Measurements from ENCODE around the gene KCNB1. TPM values are rescaled to one million over a fixed set of nuclear protein-coding genes. Genes with fewer than 3 reads are reported as not detected.

Gene KCNB1
- total RNA-seq, 1 experiment from 2014 or later, result not detected

DNA sequence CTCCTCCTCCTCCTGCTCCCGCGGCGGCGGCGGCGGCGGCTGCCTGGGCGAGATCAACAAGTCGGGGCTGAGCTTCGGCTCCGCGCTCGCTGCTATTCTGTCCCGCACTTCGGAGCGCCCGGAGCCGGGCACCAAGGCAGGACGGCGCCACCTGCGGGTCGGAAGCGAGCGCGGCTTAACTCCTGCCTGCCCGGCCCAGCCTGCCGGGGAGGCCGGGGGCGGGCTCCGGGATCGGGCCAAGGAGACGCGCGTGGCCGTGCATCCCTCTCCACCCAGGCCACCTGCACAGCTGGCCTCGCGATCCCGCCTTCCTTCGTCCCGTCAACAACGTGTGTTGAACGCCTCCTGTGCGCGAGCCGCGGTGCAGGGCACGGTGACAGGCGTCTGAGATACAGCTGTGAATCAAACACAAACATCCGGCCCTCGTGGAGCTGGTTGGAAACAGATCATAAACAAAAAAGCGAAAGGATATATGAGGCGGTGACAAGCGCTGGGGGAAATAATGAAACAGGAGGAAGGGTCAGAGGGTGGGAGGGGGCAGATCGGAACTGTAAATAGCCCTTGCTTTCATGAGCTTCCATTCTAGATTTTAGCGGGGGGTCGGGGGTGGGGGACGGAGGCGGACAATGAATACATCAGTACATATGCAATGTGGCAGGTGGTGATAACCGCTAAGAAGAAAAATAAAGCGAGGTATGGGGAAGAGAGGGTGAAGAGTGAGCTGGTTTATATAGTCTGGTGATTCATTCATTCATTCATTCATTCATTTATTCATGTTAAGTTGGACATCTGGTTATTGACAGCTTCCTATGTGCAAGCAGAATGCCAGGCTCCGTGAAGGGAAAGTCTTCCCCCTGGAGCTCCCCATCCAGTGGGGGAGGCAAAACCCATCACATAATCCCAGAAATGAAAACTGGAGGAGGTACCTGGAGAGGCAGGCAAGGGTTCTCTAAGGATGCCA, 2.0 kb upstream of the KCNB1 start:
- H3K27me3 Mint-ChIP-seq (ENCODE audit: unreplicated experiment), result peaks cover 100% of the 10 kb centered on the region
- intact Hi-C loops (cut with micrococcal nuclease; ENCODE audit: unreplicated experiment), result loop anchor here (1.0 to 2.0 kb wide), 2 partner anchors 24 to 150 kb away; no protein-coding TSS in a partner anchor
- no peak overlapping the region for H3K27ac Mint-ChIP-seq (ENCODE audit: unreplicated experiment)
- H3K9me3 Mint-ChIP-seq (ENCODE audit: low read depth, unreplicated experiment), result no peaks in the 10 kb centered on the region
- TF ChIP-seq, protein P1, sequence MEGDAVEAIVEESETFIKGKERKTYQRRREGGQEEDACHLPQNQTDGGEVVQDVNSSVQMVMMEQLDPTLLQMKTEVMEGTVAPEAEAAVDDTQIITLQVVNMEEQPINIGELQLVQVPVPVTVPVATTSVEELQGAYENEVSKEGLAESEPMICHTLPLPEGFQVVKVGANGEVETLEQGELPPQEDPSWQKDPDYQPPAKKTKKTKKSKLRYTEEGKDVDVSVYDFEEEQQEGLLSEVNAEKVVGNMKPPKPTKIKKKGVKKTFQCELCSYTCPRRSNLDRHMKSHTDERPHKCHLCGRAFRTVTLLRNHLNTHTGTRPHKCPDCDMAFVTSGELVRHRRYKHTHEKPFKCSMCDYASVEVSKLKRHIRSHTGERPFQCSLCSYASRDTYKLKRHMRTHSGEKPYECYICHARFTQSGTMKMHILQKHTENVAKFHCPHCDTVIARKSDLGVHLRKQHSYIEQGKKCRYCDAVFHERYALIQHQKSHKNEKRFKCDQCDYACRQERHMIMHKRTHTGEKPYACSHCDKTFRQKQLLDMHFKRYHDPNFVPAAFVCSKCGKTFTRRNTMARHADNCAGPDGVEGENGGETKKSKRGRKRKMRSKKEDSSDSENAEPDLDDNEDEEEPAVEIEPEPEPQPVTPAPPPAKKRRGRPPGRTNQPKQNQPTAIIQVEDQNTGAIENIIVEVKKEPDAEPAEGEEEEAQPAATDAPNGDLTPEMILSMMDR (IDR thresholded peaks at IDR 0.05; ENCODE audit: unreplicated experiment), result peak; percentile 86
- peak; percentile 94 for DNase-seq
- peak overlapping the region; percentile 70 for H3K4me3 Mint-ChIP-seq (ENCODE audit: low read depth, unreplicated experiment)
- no peaks in the 10 kb centered on the region for H3K4me1 Mint-ChIP-seq (ENCODE audit: low read depth, unreplicated experiment)
- H3K36me3 Mint-ChIP-seq (ENCODE audit: insufficient read depth, unreplicated experiment), result peaks cover 5% of the 10 kb centered on the region
- no TSS peak for BruUV-seq (replicated peaks)
- CTCF ChIA-PET, result interaction anchor here (0.6 to 2.0 kb wide), 21 partner anchors 9 to 382 kb away, joined by 3 to 22 read pairs (median 4); no protein-coding TSS in a partner anchor

DNA sequence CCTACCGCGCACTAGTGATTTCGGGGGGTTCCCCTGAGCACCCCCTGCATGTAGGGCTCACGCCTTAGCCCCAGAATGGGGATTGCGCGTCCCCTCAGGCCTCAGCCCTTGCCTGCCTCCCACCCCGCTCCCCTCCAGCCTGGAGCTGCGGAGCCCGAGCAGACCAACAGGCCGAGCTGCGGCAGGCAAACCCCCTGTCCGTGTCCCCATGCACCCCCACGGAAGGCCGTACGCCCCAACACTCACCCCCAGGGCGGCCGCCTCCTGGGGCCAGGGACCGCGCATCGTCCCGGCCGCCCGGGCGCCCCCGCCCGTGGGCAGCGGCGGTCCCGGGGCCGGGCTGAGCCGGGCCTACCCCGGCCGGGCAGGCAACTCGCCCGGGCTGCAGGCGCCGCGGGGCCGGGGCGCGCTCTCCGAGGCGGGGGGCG, 1.2 kb upstream of the KCNB1 start:
- Mint-ChIP-seq H3K36me3 (ENCODE audit: insufficient read depth, unreplicated experiment) (peaks cover 5% of the 10 kb centered on the region), H3K9me3 (ENCODE audit: low read depth, unreplicated experiment) (no peaks in the 10 kb centered on the region), H3K4me3 (ENCODE audit: low read depth, unreplicated experiment) (peak overlapping the region; percentile 70), H3K27ac (ENCODE audit: unreplicated experiment) (no peak overlapping the region), H3K4me1 (ENCODE audit: low read depth, unreplicated experiment) (no peaks in the 10 kb centered on the region), H3K27me3 (ENCODE audit: unreplicated experiment) (peaks cover 100% of the 10 kb centered on the region)
- TF ChIP-seq, protein P1 (IDR thresholded peaks at IDR 0.05; ENCODE audit: unreplicated experiment), result no peak
- CTCF ChIA-PET, result interaction anchor here (0.6 to 2.0 kb wide), 19 partner anchors 9 to 196 kb away, joined by 3 to 22 read pairs (median 4); no protein-coding TSS in a partner anchor
- DNase-seq, result no peak
- BruUV-seq (replicated peaks), result no TSS peak
- intact Hi-C loops (cut with micrococcal nuclease; ENCODE audit: unreplicated experiment), result loop anchor here (1.0 to 2.0 kb wide), 2 partner anchors 25 to 149 kb away; no protein-coding TSS in a partner anchor

DNA sequence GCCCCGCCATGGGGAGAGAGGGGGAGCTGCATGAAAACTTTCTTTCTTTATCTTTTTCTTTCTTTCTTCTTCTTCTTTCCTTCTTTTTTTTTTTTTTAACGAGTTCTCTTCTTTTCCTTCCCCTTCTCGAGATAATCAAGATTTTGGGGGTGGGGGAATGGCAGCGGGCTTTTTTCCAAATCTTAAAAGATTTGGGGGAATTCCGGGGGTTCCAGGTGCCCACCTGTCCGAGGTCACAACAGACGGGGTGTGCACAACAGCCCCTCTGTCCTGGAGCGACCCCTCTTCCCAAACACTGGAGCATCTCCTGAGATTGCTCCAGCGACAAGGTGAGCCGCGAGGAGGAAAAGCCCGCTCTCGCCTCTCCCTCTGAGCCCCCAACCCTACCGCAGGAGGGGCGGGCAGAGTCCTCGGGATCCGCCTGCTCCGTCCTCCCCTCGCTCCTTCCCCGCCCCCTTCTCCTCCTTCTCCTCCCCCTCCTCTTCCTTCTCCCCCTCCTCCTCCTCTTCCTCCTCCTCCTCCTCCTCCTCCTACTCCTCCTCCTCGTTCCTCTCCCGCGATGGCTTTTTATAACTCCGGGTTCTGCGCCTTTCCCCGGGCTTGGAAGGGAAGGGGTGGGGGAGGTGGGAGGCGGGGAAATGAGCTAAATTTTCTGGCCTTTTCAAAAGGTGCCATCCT, 689 bp upstream of the KCNB1 start:
- CTCF ChIA-PET, result interaction anchor here (0.7 to 1.8 kb wide), 5 partner anchors 8 to 149 kb away, joined by 3 to 18 read pairs (median 5); no protein-coding TSS in a partner anchor
- no peak overlapping the region for H3K27ac Mint-ChIP-seq (ENCODE audit: unreplicated experiment)
- TF ChIP-seq, protein P1 (IDR thresholded peaks at IDR 0.05; ENCODE audit: unreplicated experiment), result no peak
- H3K4me1 Mint-ChIP-seq (ENCODE audit: low read depth, unreplicated experiment), result no peaks in the 10 kb centered on the region
- H3K36me3 Mint-ChIP-seq (ENCODE audit: insufficient read depth, unreplicated experiment), result peaks cover 5% of the 10 kb centered on the region
- intact Hi-C loops (cut with micrococcal nuclease; ENCODE audit: unreplicated experiment), result no loop called here
- BruUV-seq (replicated peaks), result no TSS peak
- H3K27me3 Mint-ChIP-seq (ENCODE audit: unreplicated experiment), result peaks cover 100% of the 10 kb centered on the region
- DNase-seq, result no peak
- H3K9me3 Mint-ChIP-seq (ENCODE audit: low read depth, unreplicated experiment), result no peaks in the 10 kb centered on the region
- no peak overlapping the region for H3K4me3 Mint-ChIP-seq (ENCODE audit: low read depth, unreplicated experiment)

DNA sequence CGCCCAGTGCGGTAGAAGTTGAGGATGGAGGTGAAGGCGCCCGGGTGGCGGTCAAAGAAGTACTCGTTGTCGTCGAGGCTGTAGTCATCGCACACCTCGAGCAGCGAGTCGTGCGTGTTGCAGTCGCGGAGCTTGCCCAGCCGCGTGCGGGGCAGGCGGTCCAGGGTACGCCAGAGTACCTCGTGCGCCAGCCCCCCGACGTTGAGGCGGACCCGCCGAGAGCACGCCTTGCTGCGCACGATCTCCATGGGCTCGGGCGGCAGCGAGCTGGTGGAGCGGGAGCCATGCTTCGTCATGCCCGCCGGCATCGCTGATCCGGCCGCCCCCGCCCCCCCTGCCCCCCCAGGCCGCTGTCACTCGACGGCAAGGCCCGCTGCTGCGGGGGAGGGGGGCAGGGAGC, 295 bp downstream of the KCNB1 start:
- Mint-ChIP-seq H3K9me3 (ENCODE audit: low read depth, unreplicated experiment) (no peaks in the 10 kb centered on the region), H3K4me1 (ENCODE audit: low read depth, unreplicated experiment) (no peaks in the 10 kb centered on the region), H3K36me3 (ENCODE audit: insufficient read depth, unreplicated experiment) (peaks cover 5% of the 10 kb centered on the region), H3K4me3 (ENCODE audit: low read depth, unreplicated experiment) (no peak overlapping the region), H3K27me3 (ENCODE audit: unreplicated experiment) (peaks cover 100% of the 10 kb centered on the region), H3K27ac (ENCODE audit: unreplicated experiment) (no peak overlapping the region)
- BruUV-seq (replicated peaks), result no TSS peak
- no peak for DNase-seq
- CTCF ChIA-PET, result interaction anchor here (1.1 kb wide), 1 partner anchor 31 kb away, joined by 3 read pairs; no protein-coding TSS in a partner anchor
- TF ChIP-seq, protein P1 (IDR thresholded peaks at IDR 0.05; ENCODE audit: unreplicated experiment), result no peak
- intact Hi-C loops (cut with micrococcal nuclease; ENCODE audit: unreplicated experiment), result no loop called here

Data from Calu3 (cell line).